Measurements from ENCODE around the gene CAMKMT.

GRCh38 chr2:44612276-44612675, 250.5 kb downstream of the CAMKMT start:
- TF ChIP-seq, protein P1, sequence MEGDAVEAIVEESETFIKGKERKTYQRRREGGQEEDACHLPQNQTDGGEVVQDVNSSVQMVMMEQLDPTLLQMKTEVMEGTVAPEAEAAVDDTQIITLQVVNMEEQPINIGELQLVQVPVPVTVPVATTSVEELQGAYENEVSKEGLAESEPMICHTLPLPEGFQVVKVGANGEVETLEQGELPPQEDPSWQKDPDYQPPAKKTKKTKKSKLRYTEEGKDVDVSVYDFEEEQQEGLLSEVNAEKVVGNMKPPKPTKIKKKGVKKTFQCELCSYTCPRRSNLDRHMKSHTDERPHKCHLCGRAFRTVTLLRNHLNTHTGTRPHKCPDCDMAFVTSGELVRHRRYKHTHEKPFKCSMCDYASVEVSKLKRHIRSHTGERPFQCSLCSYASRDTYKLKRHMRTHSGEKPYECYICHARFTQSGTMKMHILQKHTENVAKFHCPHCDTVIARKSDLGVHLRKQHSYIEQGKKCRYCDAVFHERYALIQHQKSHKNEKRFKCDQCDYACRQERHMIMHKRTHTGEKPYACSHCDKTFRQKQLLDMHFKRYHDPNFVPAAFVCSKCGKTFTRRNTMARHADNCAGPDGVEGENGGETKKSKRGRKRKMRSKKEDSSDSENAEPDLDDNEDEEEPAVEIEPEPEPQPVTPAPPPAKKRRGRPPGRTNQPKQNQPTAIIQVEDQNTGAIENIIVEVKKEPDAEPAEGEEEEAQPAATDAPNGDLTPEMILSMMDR (IDR thresholded peaks at IDR 0.05), result no peak
- TF ChIP-seq POLR2A (IDR thresholded peaks at IDR 0.05), result no peak
